Measurements from ENCODE around the gene CTIF. TPM values are rescaled to one million over a fixed set of nuclear protein-coding genes. Genes with fewer than 3 reads are reported as not detected.

CTIF gene
- total RNA-seq, 1 experiment from 2014 or later = 5.0 TPM

DNA sequence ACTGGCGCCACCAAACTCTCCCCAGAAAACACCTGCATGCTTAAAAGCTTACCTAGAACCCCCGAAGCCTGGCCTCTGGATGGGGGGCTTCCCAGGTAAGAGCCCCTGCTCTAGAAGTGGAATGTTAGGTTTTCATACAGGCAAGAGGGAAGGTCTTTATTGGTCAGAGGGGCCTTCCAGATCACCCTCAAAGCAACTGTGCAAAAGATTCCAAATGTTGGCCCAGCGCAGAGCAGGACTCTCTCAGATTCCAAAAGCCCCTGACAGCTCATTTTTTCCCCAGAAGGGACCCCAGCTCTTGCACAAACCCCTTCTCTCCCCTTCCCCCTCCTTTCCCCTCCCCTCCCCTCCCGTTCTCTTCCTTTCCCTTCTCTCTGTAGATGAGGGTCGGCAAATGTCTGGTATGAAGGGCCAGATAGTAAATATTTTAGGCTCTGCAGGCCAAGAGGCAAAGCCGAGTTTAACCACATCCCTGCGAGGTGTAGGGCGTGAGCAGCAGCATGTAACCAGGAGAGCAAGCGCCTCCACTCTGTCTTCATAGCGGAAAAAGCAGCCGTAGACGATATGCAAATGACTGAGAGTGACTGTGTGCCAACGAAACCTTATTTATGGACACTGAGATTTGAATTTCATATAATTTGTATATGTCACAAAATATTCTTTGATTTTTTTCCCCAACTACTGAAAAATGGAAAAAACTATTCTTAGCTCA lies 295.0 kb downstream of the CTIF start:
- peak; percentile 35 for DNase-seq (ENCODE audit: low spot score)

DNA sequence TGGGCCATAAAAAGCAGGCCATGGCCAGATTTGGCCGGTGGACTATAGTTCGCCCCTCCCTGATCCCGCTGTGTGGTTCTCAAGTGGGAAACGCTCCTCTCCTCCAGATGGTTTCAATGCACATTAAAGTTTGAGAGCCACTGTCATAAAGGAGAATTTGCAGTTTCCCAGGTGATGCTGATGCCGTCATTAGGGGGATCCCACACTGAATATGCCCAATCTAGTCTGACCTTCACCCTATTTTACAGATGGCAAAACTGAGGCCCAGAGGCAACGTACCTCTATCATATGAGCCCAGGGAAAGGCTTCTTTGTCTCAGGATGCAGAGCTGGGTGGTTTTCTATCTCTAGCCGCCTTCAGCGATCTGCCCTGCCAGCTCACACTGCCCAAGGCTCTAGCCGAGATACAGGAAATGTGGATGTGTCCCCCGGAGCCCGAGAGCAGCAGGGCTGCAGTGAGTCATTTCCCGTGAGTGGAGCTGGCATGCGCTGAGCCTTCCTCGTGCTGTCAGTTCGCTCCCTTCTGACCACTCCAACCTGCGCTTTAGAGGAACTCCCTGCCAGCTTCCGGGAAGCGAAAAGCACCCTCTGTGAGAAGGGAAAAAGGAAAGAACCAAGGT lies 295.7 kb downstream of the CTIF start:
- peak; percentile 95 for DNase-seq (ENCODE audit: low spot score)

GRCh38 chr18:48835119-48835518 lies 296.3 kb downstream of the CTIF start:
- no peak for DNase-seq (ENCODE audit: low spot score)

DNA sequence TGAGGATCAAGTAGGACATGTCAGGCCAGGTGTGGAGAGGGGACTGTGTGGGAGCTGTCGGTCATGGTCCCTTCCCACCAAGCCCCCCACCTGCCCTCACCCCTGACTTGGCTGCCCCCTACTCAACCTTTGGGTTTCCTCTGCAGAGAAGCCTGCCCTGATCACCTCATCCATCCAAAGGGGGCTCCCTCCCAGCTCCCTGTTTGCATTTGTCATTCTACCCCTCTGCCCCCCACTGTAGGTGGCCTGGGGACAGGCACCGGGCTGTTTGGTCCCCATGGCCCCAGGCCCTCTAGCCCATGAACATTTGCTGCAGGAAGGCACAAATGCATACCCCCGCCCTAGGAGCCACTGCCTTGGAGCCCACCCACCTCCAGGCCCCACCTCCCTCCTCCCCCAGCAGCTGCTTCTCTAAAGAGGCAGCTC lies 296.9 kb downstream of the CTIF start:
- no peak for DNase-seq (ENCODE audit: low spot score)

DNA sequence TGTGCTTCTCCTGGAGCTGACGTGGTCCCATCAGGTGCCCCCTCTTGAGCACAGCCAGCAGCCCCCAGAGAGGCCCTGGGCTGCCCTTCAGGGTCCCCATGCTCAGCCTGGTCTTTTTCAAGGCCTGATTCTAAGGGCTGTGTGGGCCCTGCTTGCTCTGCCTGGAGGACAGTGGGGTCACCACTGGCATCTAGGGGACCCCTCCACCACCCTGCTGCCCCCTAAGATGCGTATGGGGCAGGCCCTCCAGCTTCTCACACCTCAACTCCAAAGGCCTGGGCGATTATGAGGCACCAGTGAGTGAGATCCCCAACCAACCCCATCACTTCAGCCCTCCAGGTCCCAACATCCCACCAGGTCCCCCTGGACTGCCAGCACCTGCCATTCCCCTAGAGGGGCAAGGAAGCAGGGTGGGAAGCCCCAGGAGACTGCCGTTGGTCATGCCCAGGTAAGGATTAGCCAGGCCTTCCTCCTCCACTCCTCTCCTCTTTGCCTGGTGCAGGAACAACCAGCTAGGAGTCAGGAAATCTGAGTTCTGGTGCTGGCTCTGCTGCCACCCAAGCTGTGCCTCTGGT lies 297.5 kb downstream of the CTIF start:
- DNase-seq (ENCODE audit: low spot score) = no peak

- no peak for DNase-seq (ENCODE audit: low spot score)
Measured at GRCh38 chr18:48836806-48837615, 298.2 kb downstream of the CTIF start.

DNA sequence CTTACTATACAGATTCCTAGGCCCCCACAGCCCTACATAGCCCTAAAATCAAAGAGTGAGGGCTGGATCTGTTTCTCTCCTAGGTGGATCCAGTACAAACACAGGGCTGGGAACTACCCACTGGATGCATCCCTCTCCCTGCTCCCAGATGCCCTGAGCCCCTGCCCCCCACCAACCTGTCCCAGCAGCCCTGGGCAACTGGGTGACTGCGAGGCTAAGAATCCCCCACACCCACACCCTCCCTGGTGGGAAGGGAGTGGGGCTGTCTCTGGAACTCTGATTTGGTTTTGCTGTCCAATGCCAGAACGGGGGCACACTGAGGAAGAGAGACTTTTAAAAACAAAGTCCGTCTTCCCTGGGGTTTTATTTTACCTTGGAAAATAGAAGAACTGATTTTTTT lies 298.8 kb downstream of the CTIF start:
- no peak for DNase-seq (ENCODE audit: low spot score)

- no peak for DNase-seq (ENCODE audit: low spot score)
Measured at GRCh38 chr18:48838166-48838775, 299.4 kb downstream of the CTIF start.

DNA sequence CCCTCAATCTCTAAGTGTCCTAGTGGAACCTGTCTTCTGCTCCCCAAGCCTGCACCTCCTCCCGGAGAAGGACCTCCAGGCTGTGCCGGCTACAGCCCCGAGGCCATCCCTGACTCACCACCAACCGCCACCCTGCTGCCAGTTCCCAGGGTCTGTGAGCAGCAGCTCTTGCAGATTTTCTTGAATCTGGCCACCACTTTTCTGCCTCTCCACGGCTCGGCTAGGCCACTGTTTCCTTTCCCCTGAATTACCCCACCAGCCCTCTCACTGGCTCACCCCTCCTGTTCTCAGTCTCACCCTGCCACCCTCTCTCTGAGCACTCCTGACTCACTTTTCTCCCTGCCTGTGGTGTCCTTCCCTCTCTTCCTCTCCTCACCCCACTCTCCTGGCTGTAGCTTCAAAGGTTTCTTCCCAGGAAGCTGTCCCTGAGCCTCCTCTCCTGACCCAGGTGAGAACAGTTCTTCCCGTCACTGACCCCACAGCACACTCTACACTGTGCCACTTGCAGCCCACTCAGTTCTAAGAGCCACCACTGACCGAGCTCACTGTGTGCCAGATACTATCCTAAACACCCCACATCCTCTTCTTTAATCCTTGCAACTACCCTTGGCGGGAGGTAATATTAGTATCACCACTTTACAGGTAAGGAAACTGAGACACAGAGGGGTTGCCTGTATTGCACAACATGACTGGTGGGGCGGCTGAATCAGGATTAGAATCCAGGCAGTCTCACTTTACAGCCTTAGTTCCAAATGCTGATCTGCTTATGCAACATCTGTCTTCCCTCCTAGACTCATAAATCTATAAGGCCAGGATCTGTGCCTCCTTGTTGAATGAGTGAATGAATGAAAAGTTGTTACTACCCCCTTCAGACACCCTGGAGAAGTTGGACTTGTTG lies 300.3 kb downstream of the CTIF start:
- DNase-seq (ENCODE audit: low spot score) = peak; percentile 48

GRCh38 chr18:48839819-48840490 lies 301.1 kb downstream of the CTIF start:
- DNase-seq (ENCODE audit: low spot score) = no peak

GRCh38 chr18:48840491-48840877 lies 301.7 kb downstream of the CTIF start:
- DNase-seq (ENCODE audit: low spot score) = no peak

DNA sequence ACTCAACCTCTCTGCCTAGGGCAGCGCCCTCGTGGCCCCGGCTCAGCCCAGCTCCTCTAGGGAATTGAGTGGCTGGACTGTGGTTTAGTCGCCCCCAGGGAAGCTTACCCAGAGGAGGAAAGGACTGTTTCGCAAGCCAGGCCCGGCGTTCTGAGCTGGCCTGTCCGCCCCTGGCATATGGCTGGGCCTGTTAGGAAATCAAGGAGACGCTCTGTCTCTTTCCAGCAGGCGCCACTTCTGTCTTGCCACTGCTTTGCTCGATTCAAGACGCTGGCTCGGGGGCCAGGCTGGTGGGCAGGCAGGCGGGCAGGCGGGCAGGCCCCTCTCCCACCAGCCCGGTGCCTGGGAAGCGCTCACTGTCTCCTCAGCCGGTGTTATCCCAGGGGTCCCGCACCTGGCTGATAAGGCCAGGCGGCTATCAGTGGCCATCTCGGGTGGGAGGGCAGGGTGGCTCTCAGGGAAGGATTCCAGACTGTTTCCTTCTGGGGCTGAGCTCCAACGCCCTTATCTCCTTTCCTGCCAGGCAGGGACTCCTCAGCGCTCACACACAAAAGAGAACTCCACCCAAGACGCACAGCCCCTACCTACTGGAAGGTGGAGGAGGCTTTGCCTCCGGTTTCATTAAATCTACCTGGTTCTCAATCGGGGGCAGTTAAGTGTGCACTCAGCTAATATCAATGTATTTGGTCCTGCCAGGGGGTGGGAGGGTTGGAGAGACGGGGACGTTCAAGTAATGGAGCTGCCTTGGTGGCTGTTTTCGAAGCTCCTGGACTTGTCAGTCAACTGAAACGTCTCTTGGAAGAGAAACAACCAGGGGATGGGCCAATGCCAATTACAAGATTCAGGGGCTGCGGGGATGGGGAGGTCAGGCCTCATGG lies 302.8 kb downstream of the CTIF start:
- peak; percentile 29 for DNase-seq (ENCODE audit: low spot score)

GRCh38 chr18:48842259-48843061 lies 303.6 kb downstream of the CTIF start:
- peak; percentile 39 for DNase-seq (ENCODE audit: low spot score)

GRCh38 chr18:48843162-48843561 lies 304.3 kb downstream of the CTIF start:
- no peak for DNase-seq (ENCODE audit: low spot score)

DNA sequence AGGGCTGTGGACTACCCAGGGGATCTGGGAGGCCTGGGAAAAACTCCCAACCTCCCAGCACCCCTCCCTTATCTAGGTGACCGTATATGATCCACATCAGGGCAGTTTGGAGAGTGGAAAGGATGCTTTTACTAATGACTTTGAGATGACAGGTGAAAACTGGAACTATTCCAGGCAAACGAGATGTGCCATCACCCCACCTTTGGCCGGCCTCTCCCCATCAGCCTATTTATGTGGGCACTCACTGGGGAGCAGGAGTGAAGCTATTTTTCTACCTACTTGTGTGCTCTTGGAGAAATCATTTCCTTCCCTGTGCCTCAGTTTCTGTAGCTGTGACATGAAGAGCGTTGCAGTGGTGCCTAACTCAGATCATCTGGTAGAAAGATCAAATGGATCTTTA lies 304.8 kb downstream of the CTIF start:
- no peak for DNase-seq (ENCODE audit: low spot score)

DNA sequence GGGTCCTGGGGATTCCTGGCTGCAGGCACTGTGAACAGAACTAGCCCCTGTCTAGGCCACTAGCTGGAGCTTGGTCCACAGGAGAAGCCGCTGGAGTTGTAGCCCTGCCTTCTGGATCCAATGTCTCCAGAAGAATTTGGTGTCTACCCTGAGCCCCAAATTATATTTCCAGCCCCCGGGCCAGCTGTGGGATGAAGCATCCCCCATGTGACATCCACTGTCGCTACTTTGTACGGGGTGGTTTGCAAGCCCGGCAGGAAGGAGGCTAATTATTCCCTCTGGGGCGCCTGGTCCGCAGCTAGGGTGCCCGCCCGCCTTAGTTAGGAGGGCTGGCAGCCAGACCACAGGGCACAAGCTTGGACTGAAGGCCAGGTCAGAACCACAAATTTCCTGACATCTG lies 305.4 kb downstream of the CTIF start:
- no peak for DNase-seq (ENCODE audit: low spot score)

DNA sequence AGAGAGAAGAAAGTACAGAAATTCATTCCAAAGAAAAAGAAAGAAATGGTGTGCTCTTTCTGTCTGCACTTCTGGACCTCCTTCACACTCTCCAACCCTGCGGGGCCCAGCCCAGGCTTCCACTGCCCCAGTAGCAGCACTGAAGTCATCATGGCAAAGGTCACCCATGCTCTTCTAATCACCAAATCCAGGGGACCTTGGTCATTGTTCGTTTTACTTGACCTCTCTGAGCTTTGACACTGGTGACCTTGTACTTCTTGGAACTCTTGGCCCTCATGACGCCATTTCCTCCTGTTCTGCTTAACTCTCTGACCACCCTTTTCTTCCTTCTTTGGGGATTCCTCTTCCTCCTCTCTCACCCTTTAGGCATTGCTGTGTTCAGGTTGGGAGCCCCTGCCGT lies 306.3 kb downstream of the CTIF start:
- no peak for DNase-seq (ENCODE audit: low spot score)

DNA sequence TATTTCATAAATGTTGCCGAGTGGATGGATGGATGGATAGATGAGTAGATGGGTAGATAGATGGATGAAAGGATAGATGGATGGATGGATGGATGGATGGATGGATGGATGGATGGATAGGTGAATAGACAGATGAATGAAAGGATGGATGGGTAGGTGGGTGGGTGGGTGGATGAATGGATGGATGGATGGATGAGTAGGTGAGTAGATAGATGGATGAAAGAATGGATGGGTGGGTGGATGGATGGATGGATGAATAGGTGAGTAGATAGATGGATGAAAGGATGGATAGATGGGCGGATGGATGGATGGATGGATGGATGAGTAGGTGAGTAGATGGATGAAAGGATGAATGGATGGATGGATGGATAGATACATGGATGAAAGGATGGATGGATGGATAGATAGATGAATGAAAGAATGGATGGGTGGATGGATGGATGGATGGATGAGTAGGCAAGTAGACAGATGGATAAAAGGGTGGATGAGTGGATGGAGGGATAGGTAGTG lies 307.6 kb downstream of the CTIF start:
- no peak for DNase-seq (ENCODE audit: low spot score)

Measured in H4 (cell line).